ENCODE measurements around the gene RFPL1.
A peak's percentile ranks its signal among the peaks of the same experiment; 100 is the strongest.

Gene RFPL1

GRCh38 chr22:29443452-29443851 is 5.1 kb downstream of the RFPL1 start:
- no peak for DNase-seq (ENCODE audit: low spot score)

- no peak for DNase-seq (ENCODE audit: low spot score)
Observed at GRCh38 chr22:29443861-29444792, 5.7 kb downstream of the RFPL1 start.

GRCh38 chr22:29445508-29445907 is 7.1 kb downstream of the RFPL1 start:
- no peak for DNase-seq (ENCODE audit: low spot score)

GRCh38 chr22:29447906-29448305 is 9.5 kb downstream of the RFPL1 start:
- no peak for DNase-seq (ENCODE audit: low spot score)

GRCh38 chr22:29449296-29449875 is 11.0 kb downstream of the RFPL1 start:
- DNase-seq (ENCODE audit: low spot score), result no peak

GRCh38 chr22:29450222-29450621 is 11.8 kb downstream of the RFPL1 start:
- DNase-seq (ENCODE audit: low spot score), result no peak

GRCh38 chr22:29451863-29452262 is 13.5 kb downstream of the RFPL1 start:
- DNase-seq (ENCODE audit: low spot score), result no peak

- no peak for DNase-seq (ENCODE audit: low spot score)
Observed at GRCh38 chr22:29454276-29454675, 15.9 kb downstream of the RFPL1 start.

- no peak for DNase-seq (ENCODE audit: low spot score)
Observed at GRCh38 chr22:29456211-29456671, 17.9 kb downstream of the RFPL1 start.

GRCh38 chr22:29457730-29458129 is 19.3 kb downstream of the RFPL1 start:
- peak; percentile 6 for DNase-seq (ENCODE audit: low spot score)

GRCh38 chr22:29458551-29458950 is 20.2 kb downstream of the RFPL1 start:
- no peak for DNase-seq (ENCODE audit: low spot score)

GRCh38 chr22:29459773-29460172 is 21.4 kb downstream of the RFPL1 start:
- no peak for DNase-seq (ENCODE audit: low spot score)

GRCh38 chr22:29461263-29461662 is 22.9 kb downstream of the RFPL1 start:
- no peak for DNase-seq (ENCODE audit: low spot score)

GRCh38 chr22:29463629-29464028 is 25.2 kb downstream of the RFPL1 start:
- DNase-seq (ENCODE audit: low spot score), result no peak

GRCh38 chr22:29464581-29464980 is 26.2 kb downstream of the RFPL1 start:
- no peak for DNase-seq (ENCODE audit: low spot score)

GRCh38 chr22:29469755-29470154 is 31.4 kb downstream of the RFPL1 start:
- no peak for DNase-seq (ENCODE audit: low spot score)

GRCh38 chr22:29470159-29470855 is 31.9 kb downstream of the RFPL1 start:
- peak; percentile 57 for DNase-seq (ENCODE audit: low spot score)

- no peak for DNase-seq (ENCODE audit: low spot score)
Observed at GRCh38 chr22:29473001-29473400, 34.6 kb downstream of the RFPL1 start.

- DNase-seq (ENCODE audit: low spot score), result no peak
Observed at GRCh38 chr22:29475550-29475949, 37.2 kb downstream of the RFPL1 start.

- no peak for DNase-seq (ENCODE audit: low spot score)
Observed at GRCh38 chr22:29476116-29476515, 37.7 kb downstream of the RFPL1 start.

GRCh38 chr22:29477723-29478318 is 39.4 kb downstream of the RFPL1 start:
- no peak for DNase-seq (ENCODE audit: low spot score)
